Tibial nerve (tissue), 4 donors: ENCODE results near the gene KIAA1217. TPM values are rescaled to one million over a fixed set of nuclear protein-coding genes. Genes with fewer than 3 reads are reported as not detected.

Experiments
- DNase-seq, 2 donors: peaks; one replicate each; pipeline ENCODE4 v3.0.0-alpha.2; 2019; ENCODE audit warnings: low spot score in 2 of 2
- H3K27ac ChIP-seq, 4 donors: fragments of 200-600 bp; sonication (generic) in 3 of 4; one replicate each; pipeline ENCODE4 v1.5.1; 2017 to 2019; ENCODE audit warnings: mild to moderate bottlenecking in 1 of 4
- H3K27me3 ChIP-seq, 2 donors: fragments of 200-600 bp; sonication (generic) in 1 of 2; one replicate each; pipeline versions ENCODE4 v1.5.1 to v1.6.0; 2017 to 2019
- H3K36me3 ChIP-seq, 3 donors: fragments of 200-600 bp; sonication (generic); one replicate each; pipeline ENCODE4 v1.5.1; 2018 to 2019
- H3K4me1 ChIP-seq, 4 donors: fragments of 200-600 bp; sonication (generic) in 3 of 4; one replicate each; pipeline ENCODE4 v1.5.1; 2017 to 2019
- H3K4me3 ChIP-seq, 4 donors: fragments of 200-600 bp; sonication (generic) in 3 of 4; one replicate each; pipeline ENCODE4 v1.5.1; 2017 to 2019; ENCODE audit warnings: mild to moderate bottlenecking in 1 of 4, moderate library complexity in 1 of 4
- H3K9me3 ChIP-seq, 4 donors: fragments of 200-600 bp; sonication (generic) in 3 of 4; one replicate each; pipeline ENCODE4 v1.5.1; 2017 to 2019
- CTCF ChIP-seq, 5 experiments: fragments of 200-600 bp in 3 of 5; fragments of 450-650 bp in 2 of 5; sonication (generic) in 3 of 5; IDR thresholded peaks; one replicate each; pipeline ENCODE4 v1.5.1; 2016 to 2019; ENCODE audit warnings: antibody characterized with exemption in 5 of 5, mild to moderate bottlenecking in 3 of 5, moderate library complexity in 2 of 5
- EP300 ChIP-seq, 2 donors: sonication (generic); formaldehyde crosslinking; IDR thresholded peaks; one replicate each; pipeline ENCODE4 v1.6.1; 2017; ENCODE audit warnings: antibody characterized with exemption in 2 of 2, mild to moderate bottlenecking in 1 of 2
- POLR2A ChIP-seq, 2 donors: fragments of 450-650 bp; IDR thresholded peaks; one replicate each; pipeline ENCODE4 v1.6.1; 2017; ENCODE audit warnings: antibody characterized with exemption in 2 of 2, mild to moderate bottlenecking in 2 of 2, moderate library complexity in 2 of 2
- WGBS, 2 donors: methylation state at CpG; one replicate each; pipeline ENCODE4 v1.1.5; 2018; 5-methylcytosine and 5-hydroxymethylcytosine counted together
- total RNA-seq, 4 donors: library from RNA; depleted of rRNA; stranded (reverse); fragments of >200 nt; gene quantifications; one replicate each; pipeline ENCODE4 v1.1.0, GENCODE V29; 2016

KIAA1217 gene
- total RNA-seq, 4 donors from 2014 or later: 38.5 to 88.1 (median 58.3) TPM

GRCh38 chr10:24574578-24575155 is 365.7 kb downstream of the KIAA1217 start:
- TF ChIP-seq CTCF (IDR thresholded peaks at IDR 0.05) (no peak), EP300 (IDR thresholded peaks at IDR 0.05) (no peak), POLR2A (IDR thresholded peaks at IDR 0.05) (no peak)
- H3K36me3 ChIP-seq: no peaks in the 10 kb centered on the region

GRCh38 chr10:24575481-24576002 is 366.6 kb downstream of the KIAA1217 start:
- no peaks in the 10 kb centered on the region for H3K27me3 ChIP-seq
- 69% methylated on average over 10 of the region's 10 CpGs for WGBS, 2 donors
- no peak for DNase-seq

More at GRCh38 chr10:24574578-24575155, 365.7 kb downstream of the KIAA1217 start:
- H3K9me3 ChIP-seq: no peaks in the 10 kb centered on the region
- no peak overlapping the region for H3K4me3 ChIP-seq
- 79 to 83% methylated on average over 3 of the region's 3 CpGs for WGBS, 2 donors
- no peaks in the 10 kb centered on the region for H3K4me1 ChIP-seq
- no peak for DNase-seq
- H3K27ac ChIP-seq: no peak overlapping the region
- H3K27me3 ChIP-seq: no peaks in the 10 kb centered on the region

GRCh38 chr10:24579448-24579847 is 370.5 kb downstream of the KIAA1217 start:
- WGBS, 2 donors: 98 to 100% methylated on average over 1 of the region's 1 CpG
- no peak overlapping the region for H3K27ac ChIP-seq
- TF ChIP-seq POLR2A (IDR thresholded peaks at IDR 0.05) (no peak), EP300 (IDR thresholded peaks at IDR 0.05) (no peak), CTCF (IDR thresholded peaks at IDR 0.05) (no peak)
- H3K4me1 ChIP-seq: no peaks in the 10 kb centered on the region
- no peaks in the 10 kb centered on the region for H3K9me3 ChIP-seq
- H3K27me3 ChIP-seq: no peaks in the 10 kb centered on the region
- H3K4me3 ChIP-seq: no peak overlapping the region
- no peak for DNase-seq
- H3K36me3 ChIP-seq: peaks cover 0 to 20% (median 0%) of the 10 kb centered on the region in 3 donors

More at GRCh38 chr10:24575481-24576002, 366.6 kb downstream of the KIAA1217 start:
- Histone ChIP-seq H3K27ac (no peak overlapping the region), H3K9me3 (no peaks in the 10 kb centered on the region), H3K36me3 (no peaks in the 10 kb centered on the region), H3K4me1 (no peaks in the 10 kb centered on the region), H3K4me3 (no peak overlapping the region)
- TF ChIP-seq EP300 (IDR thresholded peaks at IDR 0.05) (no peak), CTCF (IDR thresholded peaks at IDR 0.05) (no peak), POLR2A (IDR thresholded peaks at IDR 0.05) (no peak)

GRCh38 chr10:24579906-24580305 is 371.0 kb downstream of the KIAA1217 start:
- Histone ChIP-seq H3K27me3 (no peaks in the 10 kb centered on the region), H3K4me1 (no peaks in the 10 kb centered on the region), H3K36me3 (peaks cover 0 to 24% (median 0%) of the 10 kb centered on the region in 3 donors), H3K27ac (no peak overlapping the region), H3K4me3 (no peak overlapping the region), H3K9me3 (no peaks in the 10 kb centered on the region)
- no peak for TF ChIP-seq POLR2A (IDR thresholded peaks at IDR 0.05)
- no peak for TF ChIP-seq CTCF (IDR thresholded peaks at IDR 0.05)
- TF ChIP-seq EP300 (IDR thresholded peaks at IDR 0.05): no peak
- no peak for DNase-seq
- 32 to 55% methylated on average over 4 of the region's 4 CpGs for WGBS, 2 donors

- no peak overlapping the region for H3K4me3 ChIP-seq
- TF ChIP-seq EP300 (IDR thresholded peaks at IDR 0.05): no peak
- peaks cover 0 to 98% (median 8%) of the 10 kb centered on the region in 3 donors for H3K36me3 ChIP-seq
- 86 to 89% methylated on average over 2 of the region's 2 CpGs for WGBS, 2 donors
- DNase-seq: no peak
- no peaks in the 10 kb centered on the region for H3K27me3 ChIP-seq
- no peaks in the 10 kb centered on the region for H3K9me3 ChIP-seq
- no peak overlapping the region for H3K27ac ChIP-seq
- H3K4me1 ChIP-seq: no peaks in the 10 kb centered on the region
These were observed 380.3 kb downstream of the KIAA1217 start for GRCh38 chr10:24589265-24589664.
